GM18909 (cell line): ENCODE results near the gene MPND.
A peak's percentile ranks its signal among the peaks of the same experiment; 100 is the strongest.

ENCODE experiments used
- ATAC-seq: cut with Tn5 transposase; IDR thresholded peaks from one replicate; pipeline ENCODE4 v1.9.1; 2021; ENCODE audit warnings: mild to moderate bottlenecking; ENCODE audit not compliant: unreplicated experiment, poor library complexity

Gene MPND

DNA sequence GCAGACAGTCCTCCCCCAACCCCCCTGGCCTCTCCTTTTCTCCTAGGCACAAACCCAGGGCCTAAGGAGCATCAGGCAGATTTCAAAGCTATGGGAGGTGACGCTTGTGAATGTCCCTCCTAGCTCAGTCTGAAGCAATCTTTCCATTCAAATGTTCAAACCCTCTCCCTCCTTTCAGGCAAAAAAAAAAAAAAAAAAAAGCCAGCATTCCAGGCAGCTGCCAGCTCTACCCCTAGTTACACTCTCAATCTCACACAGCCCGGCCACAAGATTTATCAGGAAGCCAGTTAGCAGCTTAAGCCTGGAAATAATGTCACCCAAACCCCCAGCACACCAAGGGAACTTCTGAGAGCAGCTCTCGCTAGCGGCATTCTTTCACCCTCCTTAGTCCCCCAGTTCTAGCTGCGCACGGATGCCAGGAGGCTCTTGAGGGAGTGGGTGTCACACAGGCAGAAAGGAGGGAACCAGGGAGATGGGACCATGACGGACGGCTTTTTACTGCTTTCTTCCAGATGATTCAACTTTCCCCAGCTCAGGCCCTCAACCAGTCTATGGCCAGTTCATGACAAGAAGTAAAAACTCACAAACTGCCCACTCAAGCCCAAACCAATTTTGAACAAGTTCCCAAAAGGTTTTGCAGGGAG lies 50.7 kb downstream of the MPND start:
- ATAC-seq = no peak

DNA sequence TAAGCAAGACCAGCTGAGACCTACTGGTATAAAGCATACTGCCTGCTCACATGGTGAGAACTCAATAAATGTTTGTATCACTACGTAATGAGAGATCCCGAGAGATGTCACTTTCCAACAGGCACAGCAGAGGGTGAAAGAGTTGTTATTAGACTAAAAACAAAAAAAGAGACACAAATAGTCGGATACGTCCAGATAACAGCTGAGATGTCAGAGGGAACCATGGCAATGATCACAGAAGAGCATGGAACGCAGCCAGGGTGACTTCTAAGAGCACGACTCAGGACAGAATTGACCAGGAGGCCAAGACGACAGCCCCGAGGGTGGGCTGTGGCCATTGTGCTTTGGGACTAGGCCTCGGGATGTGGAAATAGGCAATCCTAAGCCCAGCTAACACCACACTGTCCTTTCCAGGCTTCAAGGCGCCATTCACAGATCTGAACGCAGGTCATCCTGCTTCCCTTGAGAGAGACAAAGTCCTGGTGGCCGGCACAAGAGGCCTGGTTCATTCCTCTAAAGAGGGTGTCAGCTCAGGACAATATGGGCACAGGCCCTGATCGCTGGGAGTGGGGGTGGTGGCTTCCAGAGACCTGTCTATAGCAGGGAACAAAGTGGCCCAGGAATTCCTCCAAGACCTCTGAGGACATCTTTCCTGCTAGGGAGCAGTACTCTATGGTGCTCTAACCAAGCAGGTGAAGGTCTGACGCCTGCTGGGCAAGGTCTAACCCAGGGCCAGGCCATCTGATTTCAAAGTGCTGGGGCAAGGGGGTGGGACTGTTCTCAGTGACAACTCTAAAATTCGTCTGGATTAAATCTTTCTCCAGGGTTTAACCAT lies 53.8 kb downstream of the MPND start:
- no peak for ATAC-seq

DNA sequence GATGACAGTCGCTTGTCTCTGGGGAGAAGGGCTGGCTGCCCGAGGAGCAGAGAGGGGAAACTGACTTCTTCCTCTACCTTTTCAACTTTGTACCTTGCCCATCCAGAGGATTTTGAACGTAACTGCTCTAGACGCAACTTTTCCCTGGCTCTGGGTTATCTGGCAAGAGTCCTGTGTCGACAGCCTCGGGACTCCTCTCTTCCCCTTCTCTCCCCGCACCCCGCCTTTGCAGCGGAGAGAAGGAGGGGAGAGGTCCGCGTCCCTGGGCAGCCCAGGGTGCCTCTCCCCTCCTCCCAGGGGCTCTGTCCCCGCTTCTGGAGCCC lies 56.4 kb downstream of the MPND start:
- ATAC-seq = peak; percentile 7

DNA sequence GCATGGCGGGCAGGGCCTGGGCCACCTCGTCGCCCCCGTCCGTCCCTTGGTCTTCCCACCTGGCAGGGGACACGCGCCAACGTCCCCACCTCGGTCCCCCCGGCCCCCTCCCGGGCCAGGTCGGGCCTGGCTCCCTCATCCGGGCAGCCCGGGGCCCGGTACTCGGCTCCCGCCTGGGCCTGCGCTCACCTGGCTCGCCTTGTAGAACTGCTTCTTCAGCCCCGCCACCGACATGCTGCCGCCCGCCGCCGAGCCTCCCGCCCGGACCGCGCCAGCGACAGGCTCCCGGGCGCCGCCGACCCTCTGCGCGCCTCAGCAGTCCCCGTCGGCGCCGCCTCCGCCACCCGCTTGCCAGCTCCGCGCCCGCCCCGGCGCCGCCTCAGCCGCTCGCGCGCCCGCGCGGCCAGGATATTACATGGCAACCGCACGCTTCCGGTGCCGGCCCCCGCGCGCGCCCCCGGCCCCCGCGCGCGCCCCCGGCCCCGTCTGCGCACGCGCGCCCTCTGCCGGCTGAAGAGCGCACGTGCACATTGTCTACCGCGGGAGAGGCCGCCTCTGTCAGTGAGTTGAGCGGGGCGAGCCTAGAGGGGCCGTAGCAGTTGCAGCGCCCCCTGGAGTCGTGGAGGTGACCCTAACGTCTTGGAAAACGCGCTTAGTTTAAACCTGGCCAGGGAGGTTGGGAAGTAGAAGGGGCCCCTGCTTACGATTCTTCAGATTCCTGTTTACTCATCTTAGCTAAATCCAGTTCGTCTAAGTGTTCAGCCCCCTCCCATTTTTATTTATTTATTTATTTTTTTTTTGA lies 57.0 kb downstream of the MPND start, which contains the start of gene SH3GL1:
TSS of gene SH3GL1 (minus strand) at position 413 of the 802 bp plus-strand sequence. CDS start at position 234, 179 bp downstream.
- peak; percentile 57 for ATAC-seq

DNA sequence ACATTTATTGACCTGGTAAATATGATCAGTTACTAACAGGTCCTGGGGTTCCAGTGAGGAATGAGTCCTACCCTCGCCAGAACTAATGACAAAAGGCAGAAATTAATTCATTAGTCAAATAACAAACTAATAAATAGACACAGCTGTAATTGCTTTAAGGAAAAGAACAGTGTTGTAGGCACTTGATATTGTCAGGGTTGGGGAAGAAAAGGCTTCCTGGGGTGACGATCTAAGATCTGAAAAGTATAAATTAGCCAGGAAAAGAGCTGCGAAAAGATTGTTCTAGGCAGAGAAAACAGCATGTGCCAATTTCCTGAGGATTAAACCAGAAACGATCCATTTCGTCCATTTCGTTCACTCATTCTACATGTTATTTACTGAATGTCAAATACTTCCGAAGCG lies 58.4 kb downstream of the MPND start:
- ATAC-seq = no peak

DNA sequence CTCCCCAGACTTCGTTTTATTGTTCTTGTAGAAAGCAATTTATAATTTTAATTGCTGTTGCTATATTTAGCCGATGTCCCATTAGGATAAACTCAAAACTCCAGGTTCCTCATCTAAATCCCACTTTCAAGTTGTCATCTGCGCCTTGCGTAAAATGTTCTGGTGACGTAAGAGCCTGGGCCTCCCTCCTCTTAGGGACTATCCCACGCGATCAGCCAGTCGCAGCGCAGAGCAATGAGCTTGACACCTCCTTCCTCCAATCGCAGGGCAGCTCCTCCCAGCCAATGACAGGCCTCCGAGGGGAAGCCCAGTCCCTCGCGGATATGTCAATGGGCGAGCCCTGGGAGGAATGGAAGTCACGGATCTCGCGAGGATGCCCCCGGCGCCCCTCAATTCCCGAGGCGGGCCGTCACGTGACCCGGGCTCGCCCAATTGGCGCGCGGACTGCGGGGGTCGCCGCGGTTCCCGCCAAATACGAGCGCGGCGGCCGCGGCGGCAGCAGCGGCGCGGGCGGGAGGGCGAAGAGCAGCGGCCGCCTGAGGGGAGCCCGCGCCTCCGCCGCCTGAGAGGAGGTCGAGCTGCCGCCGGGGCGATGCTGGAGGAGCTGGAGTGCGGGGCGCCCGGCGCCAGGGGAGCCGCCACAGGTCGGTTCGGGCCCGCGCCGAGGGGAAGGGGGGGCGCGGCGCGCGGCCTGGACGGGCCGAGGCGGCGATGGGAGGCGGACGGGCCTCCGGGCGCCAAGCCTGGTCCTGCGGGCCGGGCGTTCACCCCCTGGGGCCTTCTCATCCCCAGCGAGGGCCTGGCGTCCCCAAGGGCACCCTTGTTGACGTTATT lies 59.0 kb downstream of the MPND start, which contains the start of gene CHAF1A:
TSS of gene CHAF1A (plus strand) at position 470 of the 834 bp plus-strand sequence. CDS start at position 593, 123 bp downstream.
- peak; percentile 81 for ATAC-seq

DNA sequence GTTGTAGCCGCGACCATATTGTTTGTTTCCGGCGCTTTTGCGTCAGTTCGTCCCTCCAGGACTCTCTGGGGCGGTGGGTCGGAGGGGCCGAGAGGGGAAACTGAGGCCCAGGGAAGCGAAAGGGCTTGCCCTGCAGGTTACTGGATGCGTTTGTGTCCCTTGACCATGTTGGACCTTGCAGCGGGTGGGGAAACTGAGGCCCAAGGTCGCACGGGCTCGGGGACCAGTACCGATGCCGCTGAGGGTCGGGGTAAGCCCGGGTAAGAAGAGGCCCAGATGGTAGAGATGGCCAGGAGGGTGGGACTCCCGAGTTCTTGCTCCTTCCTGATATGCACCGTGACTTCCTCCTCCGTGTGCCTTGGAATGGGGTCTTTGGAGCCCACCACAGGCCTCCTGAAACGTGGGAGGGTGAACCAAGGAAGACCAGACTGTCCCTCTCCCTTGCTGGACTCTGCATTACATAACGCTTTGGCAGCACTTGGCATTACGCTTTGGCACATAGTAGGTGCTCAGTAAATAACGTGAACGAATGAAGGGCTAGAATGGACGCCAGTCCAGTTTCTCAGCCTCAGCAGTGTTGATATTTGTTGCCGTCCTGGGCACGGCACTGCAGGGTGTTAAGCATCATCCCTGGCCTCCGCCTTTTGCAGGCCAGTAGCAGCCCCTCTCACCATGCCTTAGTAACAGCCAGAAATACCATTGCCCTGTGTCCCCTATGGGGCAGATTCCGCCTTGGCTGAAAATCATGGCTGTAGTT lies 59.8 kb downstream of the MPND start:
- ATAC-seq = no peak

DNA sequence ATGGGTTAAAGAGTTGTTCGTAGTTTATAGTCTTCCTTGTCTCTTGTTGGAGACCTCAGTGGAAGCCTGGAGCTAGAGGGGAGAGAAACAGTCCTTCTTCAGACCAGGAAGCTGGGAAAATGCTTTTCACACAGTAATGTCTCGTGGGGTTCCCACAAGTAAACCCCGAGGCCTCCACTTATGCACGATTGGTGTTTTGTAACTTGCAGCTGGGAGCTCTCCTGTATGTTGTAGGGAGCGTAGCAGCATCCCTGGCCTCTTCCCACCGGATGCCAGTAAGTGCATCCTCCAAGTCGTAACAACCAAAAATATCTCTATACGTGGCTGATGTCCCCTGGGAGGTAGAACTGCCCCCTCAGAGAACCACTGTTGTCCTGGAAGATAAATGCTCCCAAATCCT lies 62.6 kb downstream of the MPND start:
- no peak for ATAC-seq

DNA sequence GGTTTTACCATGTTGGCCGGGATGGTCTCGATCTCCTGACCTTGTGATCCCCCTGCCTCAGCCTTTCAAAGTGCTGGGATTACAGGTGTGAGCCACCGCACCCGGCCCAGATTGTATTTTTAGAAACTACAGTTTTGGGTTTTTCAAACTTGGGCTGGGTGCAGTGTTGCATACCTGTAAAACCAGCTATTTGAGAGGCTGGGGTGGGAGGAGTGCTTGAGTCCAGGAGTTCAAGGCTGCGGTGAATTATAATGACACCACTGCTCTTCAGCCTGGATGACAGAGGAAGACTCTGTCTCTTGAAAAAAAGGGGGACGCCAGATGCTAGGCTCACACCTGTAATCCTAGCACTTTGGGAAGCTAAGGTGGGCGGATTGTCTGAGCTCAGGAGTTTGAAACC lies 63.3 kb downstream of the MPND start:
- ATAC-seq = no peak

DNA sequence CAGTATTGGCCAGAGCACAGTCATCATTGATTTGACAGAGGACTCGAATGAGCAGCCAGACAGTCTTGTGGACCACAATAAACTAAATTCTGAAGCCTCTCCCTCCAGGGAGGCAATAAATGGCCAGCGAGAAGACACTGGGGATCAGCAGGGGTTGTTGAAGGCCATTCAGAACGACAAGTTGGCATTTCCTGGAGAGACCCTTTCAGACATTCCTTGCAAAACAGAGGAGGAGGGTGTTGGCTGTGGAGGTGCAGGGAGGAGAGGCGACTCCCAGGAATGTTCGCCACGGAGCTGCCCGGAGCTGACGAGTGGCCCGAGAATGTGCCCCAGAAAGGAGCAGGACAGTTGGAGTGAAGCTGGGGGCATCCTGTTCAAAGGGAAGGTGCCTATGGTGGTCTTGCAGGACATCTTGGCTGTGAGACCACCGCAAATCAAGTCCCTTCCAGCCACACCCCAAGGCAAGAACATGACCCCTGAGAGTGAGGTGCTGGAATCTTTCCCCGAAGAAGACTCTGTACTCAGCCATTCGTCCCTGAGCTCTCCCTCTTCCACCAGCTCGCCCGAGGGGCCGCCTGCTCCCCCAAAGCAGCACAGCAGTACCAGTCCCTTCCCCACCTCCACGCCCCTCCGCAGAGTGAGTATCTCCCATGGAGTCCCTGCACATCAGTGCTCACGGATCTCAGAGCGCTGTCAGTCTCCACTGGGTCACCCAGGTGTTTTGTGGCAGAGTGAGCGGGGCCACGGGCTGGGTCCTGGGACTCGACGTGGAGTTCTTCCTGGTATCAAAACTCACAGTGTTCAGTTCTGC lies 66.0 kb downstream of the MPND start:
- no peak for ATAC-seq
